Activated CD8-positive, alpha-beta T cell treated with anti-CD3 and anti-CD28 coated beads for 36 hours (primary cell): Measurements from ENCODE around the gene MAP3K19. TPM values are rescaled to one million over a fixed set of nuclear protein-coding genes. Genes with fewer than 3 reads are reported as not detected.
"Not testable (repeated sequence)": the region's sequence is repeated elsewhere in the genome, so short reads cannot be mapped to it uniquely, and the experiment has no call there.

Experiments
- ATAC-seq: fragments of 200-7000 bp; cut with Tn5 transposase; one replicate; pipeline ENCODE4 v1.10.0; 2021; ENCODE audit warnings: mild to moderate bottlenecking, moderate library complexity
- CTCF ChIA-PET: fragments of 350-600 bp; sonication (Branson Sonifier 250); formaldehyde crosslinking; loops from one replicate; lab custom pipeline; 2021; ENCODE audit warnings: antibody characterized with exemption; lab: Charles Lee
- POLR2A ChIA-PET: fragments of 350-600 bp; sonication (Branson Sonifier 250); formaldehyde crosslinking; loops from one replicate; lab custom pipeline; 2021; ENCODE audit warnings: antibody characterized with exemption; lab: Charles Lee
- DNase-seq: peaks from one replicate; pipeline ENCODE4 v3.0.0-alpha.2; 2020
- H3K27ac Mint-ChIP-seq: one replicate; pipeline ENCODE4 v1.8.0; 2021; ENCODE audit warnings: mild to moderate bottlenecking, mixed read lengths
- H3K27me3 Mint-ChIP-seq: one replicate; pipeline ENCODE4 v1.8.0; 2021; ENCODE audit warnings: mixed read lengths
- H3K36me3 Mint-ChIP-seq: one replicate; pipeline ENCODE4 v1.8.0; 2021; ENCODE audit warnings: low read depth, mixed read lengths
- H3K4me1 Mint-ChIP-seq: one replicate; pipeline ENCODE4 v1.8.0; 2021; ENCODE audit warnings: low read depth, mixed read lengths
- H3K4me3 Mint-ChIP-seq: one replicate; pipeline ENCODE4 v1.8.0; 2021; ENCODE audit warnings: mild to moderate bottlenecking, moderate library complexity, mixed read lengths
- H3K9me3 Mint-ChIP-seq: one replicate; pipeline ENCODE4 v1.8.0; 2021; ENCODE audit warnings: mixed read lengths
- intact Hi-C: fragments of 100-400 bp; cut with micrococcal nuclease; formaldehyde crosslinking; loops from one replicate; pipeline ENCODE4 v1.10.0; 2022
- total RNA-seq, 2 experiments: library from RNA; stranded (reverse); gene quantifications; one replicate each; pipeline ENCODE4 v1.2.3, GENCODE V29; 2021
- TF ChIP-seq, protein P1 (sequence below): fragments of 200-600 bp; IDR thresholded peaks from one replicate; pipeline ENCODE4 v1.8.0; 2022; ENCODE audit warnings: antibody characterized with exemption, mild to moderate bottlenecking

MAP3K19 gene
- total RNA-seq, 2 experiments from 2014 or later, result not detected

DNA sequence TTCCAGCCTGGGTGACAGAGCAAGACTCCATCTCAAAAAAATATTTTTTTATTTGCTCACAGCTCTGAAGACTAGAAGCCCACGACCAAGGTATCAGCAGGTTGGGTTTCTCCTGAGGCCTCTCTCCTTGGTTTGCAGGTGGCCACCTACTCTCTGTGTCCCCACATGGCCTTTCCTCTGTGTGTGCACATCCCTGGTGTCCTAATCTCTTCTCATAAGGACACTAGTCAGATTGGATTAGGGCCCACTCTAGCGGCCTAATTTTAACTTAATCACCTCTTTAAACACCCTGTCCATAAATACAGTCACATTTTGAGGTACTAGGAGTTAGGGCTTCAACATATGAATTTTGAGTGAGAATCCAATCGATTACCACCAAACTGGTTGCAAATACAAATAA is 2.9 kb upstream of the MAP3K19 start:
- intact Hi-C loops, result no loop called here
- POLR2A ChIA-PET, result interaction anchor here (1.1 kb wide), 1 partner anchor 12 kb away, joined by 3 read pairs; no protein-coding TSS in a partner anchor
- CTCF ChIA-PET, result interaction anchor here (0.8 to 2.5 kb wide), 3 partner anchors 12 to 710 kb away, joined by 3 to 10 read pairs (median 3); no protein-coding TSS in a partner anchor
- TF ChIP-seq, protein P1, sequence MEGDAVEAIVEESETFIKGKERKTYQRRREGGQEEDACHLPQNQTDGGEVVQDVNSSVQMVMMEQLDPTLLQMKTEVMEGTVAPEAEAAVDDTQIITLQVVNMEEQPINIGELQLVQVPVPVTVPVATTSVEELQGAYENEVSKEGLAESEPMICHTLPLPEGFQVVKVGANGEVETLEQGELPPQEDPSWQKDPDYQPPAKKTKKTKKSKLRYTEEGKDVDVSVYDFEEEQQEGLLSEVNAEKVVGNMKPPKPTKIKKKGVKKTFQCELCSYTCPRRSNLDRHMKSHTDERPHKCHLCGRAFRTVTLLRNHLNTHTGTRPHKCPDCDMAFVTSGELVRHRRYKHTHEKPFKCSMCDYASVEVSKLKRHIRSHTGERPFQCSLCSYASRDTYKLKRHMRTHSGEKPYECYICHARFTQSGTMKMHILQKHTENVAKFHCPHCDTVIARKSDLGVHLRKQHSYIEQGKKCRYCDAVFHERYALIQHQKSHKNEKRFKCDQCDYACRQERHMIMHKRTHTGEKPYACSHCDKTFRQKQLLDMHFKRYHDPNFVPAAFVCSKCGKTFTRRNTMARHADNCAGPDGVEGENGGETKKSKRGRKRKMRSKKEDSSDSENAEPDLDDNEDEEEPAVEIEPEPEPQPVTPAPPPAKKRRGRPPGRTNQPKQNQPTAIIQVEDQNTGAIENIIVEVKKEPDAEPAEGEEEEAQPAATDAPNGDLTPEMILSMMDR, result no peak
- Mint-ChIP-seq H3K9me3 (no peaks in the 10 kb centered on the region), H3K27ac (no peak overlapping the region), H3K4me3 (peak overlapping the region; percentile 24), H3K4me1 (peaks cover 23% of the 10 kb centered on the region), H3K27me3 (no peaks in the 10 kb centered on the region), H3K36me3 (peaks cover 6% of the 10 kb centered on the region)
- ATAC-seq (no peak), DNase-seq (no peak)

DNA sequence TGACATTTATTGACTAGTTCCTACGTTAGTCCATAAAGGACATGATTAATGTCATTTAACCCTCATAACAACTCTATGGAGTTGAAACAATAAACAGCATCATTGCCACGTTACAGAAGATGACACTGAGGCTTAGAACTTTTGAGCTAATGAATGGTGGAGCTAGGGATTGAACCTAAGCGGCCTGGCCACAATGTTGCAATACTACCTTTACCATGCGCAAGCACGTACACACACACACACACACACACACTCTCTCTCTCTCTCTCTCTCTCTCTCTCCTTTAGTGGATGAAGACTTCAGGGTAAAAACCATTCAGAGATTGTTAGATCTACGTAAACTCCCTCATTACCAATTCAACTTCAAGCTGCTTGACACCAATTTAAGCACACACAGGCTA is 875 bp upstream of the MAP3K19 start:
- no peaks in the 10 kb centered on the region for H3K9me3 Mint-ChIP-seq
- TF ChIP-seq, protein P1, result no peak
- DNase-seq (no peak), ATAC-seq (no peak)
- H3K27me3 Mint-ChIP-seq, result no peaks in the 10 kb centered on the region
- ChIA-PET CTCF (no interaction called here), POLR2A (interaction anchor here (1.2 to 1.5 kb wide), 2 partner anchors 10 to 52 kb away, joined by 3 to 4 read pairs; no protein-coding TSS in a partner anchor)
- intact Hi-C loops, result no loop called here
- no peaks in the 10 kb centered on the region for H3K36me3 Mint-ChIP-seq
- H3K27ac Mint-ChIP-seq, result no peak overlapping the region
- H3K4me3 Mint-ChIP-seq, result no peak overlapping the region
- H3K4me1 Mint-ChIP-seq, result peaks cover 7% of the 10 kb centered on the region

DNA sequence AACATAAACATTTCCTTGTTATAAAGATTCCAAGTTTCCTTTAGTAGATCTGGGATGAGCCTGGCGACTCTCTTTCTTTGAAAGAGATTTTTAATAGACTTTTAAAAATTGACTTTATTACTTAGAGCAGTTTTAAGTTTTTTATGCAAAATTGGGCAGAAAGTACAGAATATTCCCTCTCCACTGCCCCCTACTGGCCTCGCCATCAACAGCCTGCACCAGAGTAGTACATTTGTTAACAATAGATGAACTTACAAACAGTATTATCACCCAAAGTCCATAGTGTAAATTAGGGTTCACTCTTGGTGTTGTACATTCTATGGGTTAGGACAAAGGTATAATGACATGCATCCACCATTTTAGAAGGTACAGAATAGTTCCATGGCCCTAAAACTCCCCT is 3.9 kb downstream of the MAP3K19 start:
- Mint-ChIP-seq H3K4me1 (no peaks in the 10 kb centered on the region), H3K27ac (no peak overlapping the region), H3K27me3 (no peaks in the 10 kb centered on the region), H3K4me3 (no peak overlapping the region), H3K9me3 (no peaks in the 10 kb centered on the region), H3K36me3 (no peaks in the 10 kb centered on the region)
- intact Hi-C loops, result no loop called here
- ChIA-PET POLR2A (no interaction called here), CTCF (interaction anchor here (0.6 to 1.5 kb wide), 10 partner anchors 10 to 741 kb away, joined by 3 to 4 read pairs (median 4); no protein-coding TSS in a partner anchor)
- TF ChIP-seq, protein P1, result peak; percentile 70
- ATAC-seq, result no peak
- DNase-seq, result peak; percentile 57

DNA sequence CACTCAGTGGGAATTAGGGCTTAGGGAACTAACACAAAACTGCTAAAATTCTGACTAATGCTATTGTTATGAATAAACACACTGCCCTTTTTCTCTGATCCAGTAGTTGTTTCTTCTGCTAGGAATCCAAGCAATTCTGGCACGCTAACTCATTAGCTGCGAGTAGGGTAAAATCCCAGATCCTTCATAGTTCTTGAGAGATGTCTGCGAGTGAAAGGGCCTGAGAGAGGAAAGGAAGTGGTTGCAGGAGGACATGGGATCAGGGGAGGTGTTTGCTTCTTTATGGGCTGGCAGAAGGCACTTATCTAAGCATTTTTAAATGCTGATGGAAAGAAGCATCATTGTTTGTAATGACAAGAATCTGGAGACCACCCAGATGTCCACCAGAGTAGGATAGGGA is 9.4 kb downstream of the MAP3K19 start:
- Mint-ChIP-seq H3K4me3 (no peak overlapping the region), H3K27ac (no peak overlapping the region), H3K4me1 (no peaks in the 10 kb centered on the region), H3K9me3 (no peaks in the 10 kb centered on the region), H3K36me3 (no peaks in the 10 kb centered on the region), H3K27me3 (no peaks in the 10 kb centered on the region)
- CTCF ChIA-PET, result interaction anchor here (1.2 kb wide), 1 partner anchor 12 kb away, joined by 3 read pairs; no protein-coding TSS in a partner anchor
- TF ChIP-seq, protein P1, result no peak
- no peak for ATAC-seq
- intact Hi-C loops, result no loop called here
- POLR2A ChIA-PET, result interaction anchor here (0.9 kb wide), 1 partner anchor 12 kb away, joined by 3 read pairs; no protein-coding TSS in a partner anchor
- DNase-seq, result no peak

DNA sequence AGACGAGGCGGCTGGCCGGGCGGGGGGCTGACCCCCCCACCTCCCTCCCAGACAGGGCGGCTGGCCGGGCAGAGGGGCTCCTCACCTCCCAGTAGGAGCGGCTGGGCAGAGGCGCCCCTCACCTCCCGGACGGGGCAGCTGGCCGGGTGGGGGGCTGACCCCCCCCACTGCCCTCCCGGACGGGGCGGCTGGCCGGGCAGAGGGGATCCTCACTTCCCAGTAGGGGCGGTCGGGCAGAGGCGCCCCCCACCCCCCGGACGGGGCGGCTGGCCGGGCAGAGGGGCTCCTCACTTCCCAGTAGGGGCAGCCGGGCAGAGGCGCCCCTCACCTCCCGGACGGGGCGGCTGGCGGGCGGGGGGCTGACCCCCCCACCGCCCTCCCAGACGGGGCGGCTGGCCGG is 14.0 kb downstream of the MAP3K19 start:
- POLR2A ChIA-PET, H3K27ac Mint-ChIP-seq, H3K9me3 Mint-ChIP-seq, DNase-seq, H3K27me3 Mint-ChIP-seq, CTCF ChIA-PET, H3K4me1 Mint-ChIP-seq, H3K4me3 Mint-ChIP-seq, H3K36me3 Mint-ChIP-seq, intact Hi-C loops, ATAC-seq: not testable (repeated sequence)
